ENCODE measurements around the gene TRANK1.

GRCh38 chr3:36905545-36905944 is 39.3 kb downstream of the TRANK1 start:
- TF ChIP-seq, protein P1, sequence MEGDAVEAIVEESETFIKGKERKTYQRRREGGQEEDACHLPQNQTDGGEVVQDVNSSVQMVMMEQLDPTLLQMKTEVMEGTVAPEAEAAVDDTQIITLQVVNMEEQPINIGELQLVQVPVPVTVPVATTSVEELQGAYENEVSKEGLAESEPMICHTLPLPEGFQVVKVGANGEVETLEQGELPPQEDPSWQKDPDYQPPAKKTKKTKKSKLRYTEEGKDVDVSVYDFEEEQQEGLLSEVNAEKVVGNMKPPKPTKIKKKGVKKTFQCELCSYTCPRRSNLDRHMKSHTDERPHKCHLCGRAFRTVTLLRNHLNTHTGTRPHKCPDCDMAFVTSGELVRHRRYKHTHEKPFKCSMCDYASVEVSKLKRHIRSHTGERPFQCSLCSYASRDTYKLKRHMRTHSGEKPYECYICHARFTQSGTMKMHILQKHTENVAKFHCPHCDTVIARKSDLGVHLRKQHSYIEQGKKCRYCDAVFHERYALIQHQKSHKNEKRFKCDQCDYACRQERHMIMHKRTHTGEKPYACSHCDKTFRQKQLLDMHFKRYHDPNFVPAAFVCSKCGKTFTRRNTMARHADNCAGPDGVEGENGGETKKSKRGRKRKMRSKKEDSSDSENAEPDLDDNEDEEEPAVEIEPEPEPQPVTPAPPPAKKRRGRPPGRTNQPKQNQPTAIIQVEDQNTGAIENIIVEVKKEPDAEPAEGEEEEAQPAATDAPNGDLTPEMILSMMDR (IDR thresholded peaks at IDR 0.05) = no peak
- no peak for TF ChIP-seq POLR2A (IDR thresholded peaks at IDR 0.05; ENCODE audit: low read depth)

All from esophagus muscularis mucosa (tissue), 3 donors.